Stimulated activated CD8-positive, alpha-beta memory T cell treated with anti-CD3 and anti-CD28 coated beads, Interleukin-12 subunit alpha, Interleukin-12 subunit beta, amount 100 ng/mL, for 24 hours (primary cell): ENCODE measurements around the gene CRYBG2.

ENCODE experiments used
- DNase-seq: peaks from one replicate; pipeline ENCODE4 v3.0.0-alpha.2; 2020; ENCODE audit errors: extremely low read depth

Gene CRYBG2

GRCh38 chr1:26368486-26368885, 14.6 kb upstream of the CRYBG2 start:
- DNase-seq, result no peak

- no peak for DNase-seq
Observed at GRCh38 chr1:26368006-26368405, 14.1 kb upstream of the CRYBG2 start.

- DNase-seq, result no peak
Observed at GRCh38 chr1:26367441-26367840, 13.5 kb upstream of the CRYBG2 start.

- no peak for DNase-seq
Observed at GRCh38 chr1:26364956-26365355, 11.0 kb upstream of the CRYBG2 start.

- peak; percentile 71 for DNase-seq
Observed at GRCh38 chr1:26363549-26364448, 9.9 kb upstream of the CRYBG2 start.

GRCh38 chr1:26362331-26362730, 8.4 kb upstream of the CRYBG2 start:
- DNase-seq, result no peak

- no peak for DNase-seq
Observed at GRCh38 chr1:26361605-26362122, 7.7 kb upstream of the CRYBG2 start.

- DNase-seq, result no peak
Observed at GRCh38 chr1:26360807-26361604, 7.1 kb upstream of the CRYBG2 start.

GRCh38 chr1:26359981-26360806, 6.3 kb upstream of the CRYBG2 start:
- DNase-seq, result no peak

GRCh38 chr1:26358411-26359384, 4.8 kb upstream of the CRYBG2 start:
- DNase-seq, result peak; percentile 32

GRCh38 chr1:26357121-26357602, 3.2 kb upstream of the CRYBG2 start:
- DNase-seq, result no peak

GRCh38 chr1:26356106-26356505, 2.2 kb upstream of the CRYBG2 start:
- DNase-seq, result no peak

- DNase-seq, result no peak
Observed at GRCh38 chr1:26354972-26355371, 1.0 kb upstream of the CRYBG2 start.

- DNase-seq, result no peak
Observed at GRCh38 chr1:26353210-26353859, 595 bp downstream of the CRYBG2 start.

GRCh38 chr1:26352338-26352679, 1.6 kb downstream of the CRYBG2 start:
- no peak for DNase-seq

- no peak for DNase-seq
Observed at GRCh38 chr1:26351590-26352337, 2.2 kb downstream of the CRYBG2 start.

- DNase-seq, result no peak
Observed at GRCh38 chr1:26350701-26351589, 3.0 kb downstream of the CRYBG2 start.

- DNase-seq, result no peak
Observed at GRCh38 chr1:26350343-26350700, 3.6 kb downstream of the CRYBG2 start.
